Upper lobe of left lung (tissue), 6 donors: ENCODE data around the gene FAM83C. TPM values are rescaled to one million over a fixed set of nuclear protein-coding genes. Genes with fewer than 3 reads are reported as not detected.

ENCODE experiments used
- ATAC-seq, 2 donors: fragments of 200-7000 bp; cut with Tn5 transposase; one replicate each; pipeline ENCODE4 v1.9.1; 2022; ENCODE audit warnings: mild to moderate bottlenecking in 2 of 2, moderate library complexity in 2 of 2; ENCODE audit not compliant: low FRiP score in 2 of 2
- DNase-seq, 2 donors: peaks; one replicate each; pipeline ENCODE4 v3.0.0-alpha.2; 2019 to 2020
- H3K27ac ChIP-seq, 4 donors: fragments of 200-600 bp; sonication (generic); one replicate each; pipeline ENCODE4 v1.5.1; 2016 to 2019
- H3K27me3 ChIP-seq, 4 donors: fragments of 200-600 bp; sonication (generic); one replicate each; pipeline ENCODE4 v1.5.1; 2017 to 2019
- H3K36me3 ChIP-seq, 4 donors: fragments of 200-600 bp; sonication (generic); one replicate each; pipeline ENCODE4 v1.5.1; 2016 to 2019
- H3K4me1 ChIP-seq, 4 donors: fragments of 200-600 bp; sonication (generic); one replicate each; pipeline ENCODE4 v1.5.1; 2018 to 2019
- H3K4me3 ChIP-seq, 4 donors: fragments of 200-600 bp; sonication (generic); one replicate each; pipeline ENCODE4 v1.5.1; 2017 to 2019; ENCODE audit warnings: mild to moderate bottlenecking in 2 of 4, moderate library complexity in 1 of 4
- H3K9me3 ChIP-seq, 4 donors: fragments of 200-600 bp; sonication (generic); one replicate each; pipeline ENCODE4 v1.5.1; 2018 to 2019
- EP300 ChIP-seq, 4 donors: sonication (generic); formaldehyde crosslinking; IDR thresholded peaks; one replicate each; pipeline ENCODE4 v1.5.1; 2017; ENCODE audit warnings: antibody characterized with exemption in 4 of 4, control low read depth in 2 of 4
- POLR2A ChIP-seq, 4 donors: fragments of 450-650 bp; IDR thresholded peaks; one replicate each; pipeline ENCODE4 v1.5.1; 2016 to 2017; ENCODE audit warnings: antibody characterized with exemption in 4 of 4, mild to moderate bottlenecking in 2 of 4
- POLR2AphosphoS5 ChIP-seq, 2 donors: sonication (generic); formaldehyde crosslinking; IDR thresholded peaks; one replicate each; pipeline ENCODE4 v1.5.1; 2017; ENCODE audit warnings: antibody characterized with exemption in 2 of 2
- WGBS, 2 donors: methylation state at CpG; one replicate each; pipeline ENCODE4 v1.1.5; 2017 to 2018; 5-methylcytosine and 5-hydroxymethylcytosine counted together
- total RNA-seq, 6 donors: library from RNA; depleted of rRNA in 4 of 6; stranded (reverse); fragments of >200 nt in 4 of 6; gene quantifications; one replicate each; pipeline versions ENCODE4 v1.1.0 to v1.2.1, GENCODE V29; 2016 to 2021
- TF ChIP-seq, protein P1 (sequence below), 6 experiments: fragments of 450-650 bp in 4 of 6; fragments of 200-600 bp in 2 of 6; sonication (generic) in 2 of 6; IDR thresholded peaks; one replicate each; pipeline ENCODE4 v1.5.1; 2016 to 2019; ENCODE audit warnings: antibody characterized with exemption in 6 of 6
- donor health status: DM: no; HTN: no; CAD: no; lungs with moderate emphysema.
- donor health status: DM: no; HTN: yes; CAD: no; lungs with severe emphysema.

Gene FAM83C
- total RNA-seq, 6 donors from 2014 or later: not detected

- Histone ChIP-seq H3K9me3 (no peaks in the 10 kb centered on the region), H3K27ac (no peak overlapping the region), H3K4me3 (no peak overlapping the region), H3K27me3 (no peaks in the 10 kb centered on the region), H3K36me3 (peaks cover 5 to 45% (median 25%) of the 10 kb centered on the region in 4 donors), H3K4me1 (peaks cover 33 to 49% (median 36%) of the 10 kb centered on the region in 4 donors)
- DNase-seq (no peak), ATAC-seq (no peak)
- no peak for TF ChIP-seq EP300 (IDR thresholded peaks at IDR 0.05)
- TF ChIP-seq POLR2A (IDR thresholded peaks at IDR 0.05): no peak
- TF ChIP-seq POLR2AphosphoS5 (IDR thresholded peaks at IDR 0.05): no peak
- TF ChIP-seq, protein P1, sequence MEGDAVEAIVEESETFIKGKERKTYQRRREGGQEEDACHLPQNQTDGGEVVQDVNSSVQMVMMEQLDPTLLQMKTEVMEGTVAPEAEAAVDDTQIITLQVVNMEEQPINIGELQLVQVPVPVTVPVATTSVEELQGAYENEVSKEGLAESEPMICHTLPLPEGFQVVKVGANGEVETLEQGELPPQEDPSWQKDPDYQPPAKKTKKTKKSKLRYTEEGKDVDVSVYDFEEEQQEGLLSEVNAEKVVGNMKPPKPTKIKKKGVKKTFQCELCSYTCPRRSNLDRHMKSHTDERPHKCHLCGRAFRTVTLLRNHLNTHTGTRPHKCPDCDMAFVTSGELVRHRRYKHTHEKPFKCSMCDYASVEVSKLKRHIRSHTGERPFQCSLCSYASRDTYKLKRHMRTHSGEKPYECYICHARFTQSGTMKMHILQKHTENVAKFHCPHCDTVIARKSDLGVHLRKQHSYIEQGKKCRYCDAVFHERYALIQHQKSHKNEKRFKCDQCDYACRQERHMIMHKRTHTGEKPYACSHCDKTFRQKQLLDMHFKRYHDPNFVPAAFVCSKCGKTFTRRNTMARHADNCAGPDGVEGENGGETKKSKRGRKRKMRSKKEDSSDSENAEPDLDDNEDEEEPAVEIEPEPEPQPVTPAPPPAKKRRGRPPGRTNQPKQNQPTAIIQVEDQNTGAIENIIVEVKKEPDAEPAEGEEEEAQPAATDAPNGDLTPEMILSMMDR (IDR thresholded peaks at IDR 0.05): no peak
- 87 to 95% methylated on average over 6 of the region's 6 CpGs for WGBS, 2 donors
These were observed 11.7 kb downstream of the FAM83C start for GRCh38 chr20:35280523-35280922.

DNA sequence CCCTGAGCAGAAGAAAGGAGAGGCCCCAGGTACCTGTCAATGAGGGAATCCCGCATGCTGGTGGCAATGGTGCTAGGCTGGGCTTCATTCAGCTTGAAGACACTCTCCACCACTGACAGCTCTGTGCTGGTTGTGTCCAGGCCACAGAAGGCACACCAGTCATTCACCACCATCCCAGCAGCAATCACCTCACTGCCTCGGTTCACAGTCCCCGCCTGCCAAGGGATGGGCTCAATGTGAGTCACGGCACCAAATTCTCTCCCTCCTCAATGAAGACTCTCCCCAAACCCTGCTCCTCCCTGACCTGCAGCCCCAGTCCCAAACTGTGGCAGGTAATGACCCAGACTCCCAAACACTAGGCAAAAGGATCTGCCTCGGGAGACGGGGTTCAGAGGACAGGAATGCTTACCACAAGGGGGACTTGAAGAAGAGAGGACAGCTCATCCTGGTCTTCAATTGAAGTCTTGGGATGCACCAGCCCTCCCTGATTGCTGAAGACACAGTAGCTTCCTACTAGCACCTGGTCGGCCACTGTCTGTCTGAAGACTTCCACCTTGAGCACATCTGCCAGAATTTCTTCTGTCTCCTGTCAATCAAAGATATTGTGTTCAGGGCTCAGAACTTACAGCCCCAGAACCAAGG, 12.6 kb downstream of the FAM83C start:
- TF ChIP-seq, protein P1 (IDR thresholded peaks at IDR 0.05): no peak
- TF ChIP-seq POLR2A (IDR thresholded peaks at IDR 0.05) (no peak), POLR2AphosphoS5 (IDR thresholded peaks at IDR 0.05) (no peak), EP300 (IDR thresholded peaks at IDR 0.05) (no peak)
- DNase-seq (no peak), ATAC-seq (no peak)
- H3K4me1 ChIP-seq: peaks cover 29 to 48% (median 33%) of the 10 kb centered on the region in 4 donors
- no peak overlapping the region for H3K4me3 ChIP-seq
- WGBS, 2 donors: 88 to 98% methylated on average over 5 to 7 of the region's 7 CpGs
- peaks cover 5 to 54% (median 29%) of the 10 kb centered on the region in 4 donors for H3K36me3 ChIP-seq
- H3K27me3 ChIP-seq: no peaks in the 10 kb centered on the region
- peak overlapping the region in 1 of 4 donors; percentile 96 for H3K27ac ChIP-seq
- H3K9me3 ChIP-seq: no peaks in the 10 kb centered on the region

GRCh38 chr20:35279040-35279439, 13.2 kb downstream of the FAM83C start:
- H3K4me3 ChIP-seq: no peak overlapping the region
- WGBS, 2 donors: 83 to 93% methylated on average over 5 of the region's 5 CpGs
- no peaks in the 10 kb centered on the region for H3K9me3 ChIP-seq
- H3K27me3 ChIP-seq: no peaks in the 10 kb centered on the region
- H3K27ac ChIP-seq: peak overlapping the region; percentile 96 to 99 (median 98)
- no peak for TF ChIP-seq POLR2A (IDR thresholded peaks at IDR 0.05)
- TF ChIP-seq EP300 (IDR thresholded peaks at IDR 0.05): no peak
- no peak for ATAC-seq
- H3K36me3 ChIP-seq: peaks cover 5 to 60% (median 32%) of the 10 kb centered on the region in 4 donors
- peaks cover 29 to 47% (median 33%) of the 10 kb centered on the region in 4 donors for H3K4me1 ChIP-seq
- no peak for DNase-seq

- H3K9me3 ChIP-seq: no peaks in the 10 kb centered on the region
- peaks cover 18 to 34% (median 22%) of the 10 kb centered on the region in 4 donors for H3K4me1 ChIP-seq
- no peaks in the 10 kb centered on the region for H3K27me3 ChIP-seq
- H3K27ac ChIP-seq: peak within 1 kb of the TSS; percentile 96 to 99 (median 98)
- DNase-seq (peak; percentile 94 to 97), ATAC-seq (peak; percentile 95 to 98)
- 0 to 1% methylated on average over 10 to 34 of the region's 76 CpGs for WGBS, 2 donors
- H3K4me3 ChIP-seq: peak within 1 kb of the TSS; percentile 61 to 92 (median 76)
- H3K36me3 ChIP-seq: peaks cover 5 to 66% (median 35%) of the 10 kb centered on the region in 4 donors
- TF ChIP-seq EP300 (IDR thresholded peaks at IDR 0.05) (peak in 1 of 4 donors; percentile 68), POLR2AphosphoS5 (IDR thresholded peaks at IDR 0.05) (peak; percentile 96), POLR2A (IDR thresholded peaks at IDR 0.05) (peak; percentile 60 to 97 (median 84))
- TF ChIP-seq, protein P1 (IDR thresholded peaks at IDR 0.05): peak in 3 of 6 experiments; percentile 4 to 22 (median 19)
These were observed 14.5 kb downstream of the FAM83C start, which contains the start of gene MMP24OS for GRCh38 chr20:35277531-35278395. TSS of gene MMP24OS (minus strand) at chr20:35278122. CDS start at chr20:35277929, 193 bp downstream.

- no peak for TF ChIP-seq POLR2AphosphoS5 (IDR thresholded peaks at IDR 0.05)
- TF ChIP-seq EP300 (IDR thresholded peaks at IDR 0.05): no peak
- TF ChIP-seq POLR2A (IDR thresholded peaks at IDR 0.05): no peak
- TF ChIP-seq, protein P1 (IDR thresholded peaks at IDR 0.05): no peak
- no peak for DNase-seq
- Histone ChIP-seq H3K4me3 (peak overlapping the region; percentile 61 to 92 (median 76)), H3K27ac (peak overlapping the region; percentile 96 to 99 (median 98)), H3K27me3 (no peaks in the 10 kb centered on the region), H3K36me3 (peaks cover 5 to 67% (median 34%) of the 10 kb centered on the region in 4 donors), H3K4me1 (peaks cover 18 to 31% (median 21%) of the 10 kb centered on the region in 4 donors), H3K9me3 (no peaks in the 10 kb centered on the region)
- peak in 1 of 2 donors; percentile 1 for ATAC-seq
- WGBS, 2 donors: 9 to 12% methylated on average over 7 to 10 of the region's 10 CpGs
These were observed 15.1 kb downstream of the FAM83C start for GRCh38 chr20:35277127-35277526.
